Stimulated activated CD4-positive, alpha-beta T cell treated with anti-CD3 and anti-CD28 coated beads, Interleukin-1b, Interleukin-23, amount 100 ng/mL, for 48 hours (primary cell): ENCODE results near the gene JMJD8.

ENCODE experiments used
- DNase-seq: peaks from one replicate; pipeline ENCODE4 v3.0.0-alpha.2; 2020

Gene JMJD8

GRCh38 chr16:687499-687898, 3.4 kb upstream of the JMJD8 start:
- no peak for DNase-seq

- no peak for DNase-seq
Measured at GRCh38 chr16:686459-687260, 2.5 kb upstream of the JMJD8 start.

GRCh38 chr16:685967-686366, 1.8 kb upstream of the JMJD8 start:
- no peak for DNase-seq

GRCh38 chr16:684961-685696, 995 bp upstream of the JMJD8 start:
- no peak for DNase-seq

- no peak for DNase-seq
Measured at GRCh38 chr16:683396-684070, 601 bp downstream of the JMJD8 start.

GRCh38 chr16:682493-683395, 1.4 kb downstream of the JMJD8 start:
- no peak for DNase-seq

- DNase-seq, result no peak
Measured at GRCh38 chr16:681746-682427, 2.2 kb downstream of the JMJD8 start.

- DNase-seq, result no peak
Measured at GRCh38 chr16:680967-681745, 3.0 kb downstream of the JMJD8 start.

GRCh38 chr16:680625-680945, 3.5 kb downstream of the JMJD8 start:
- DNase-seq, result no peak

GRCh38 chr16:679814-680624, 4.1 kb downstream of the JMJD8 start, which contains the start of gene STUB1:
STUB1 (plus strand) TSS chr16:680410; CDS start chr16:680526, 116 bp downstream.
- peak; percentile 92 for DNase-seq

GRCh38 chr16:678858-679813, 5.0 kb downstream of the JMJD8 start:
- peak; percentile 53 for DNase-seq

GRCh38 chr16:678209-678857, 5.8 kb downstream of the JMJD8 start:
- no peak for DNase-seq

- DNase-seq, result no peak
Measured at GRCh38 chr16:677316-678190, 6.6 kb downstream of the JMJD8 start.

GRCh38 chr16:676913-677312, 7.2 kb downstream of the JMJD8 start:
- DNase-seq, result no peak

GRCh38 chr16:676565-676902, 7.6 kb downstream of the JMJD8 start:
- no peak for DNase-seq

GRCh38 chr16:675884-676564, 8.1 kb downstream of the JMJD8 start:
- DNase-seq, result no peak
